B cell (primary cell): ENCODE measurements around the gene USP17L22. TPM values are rescaled to one million over a fixed set of nuclear protein-coding genes. Genes with fewer than 3 reads are reported as not detected.
"Not testable (repeated sequence)": the region's sequence is repeated elsewhere in the genome, so short reads cannot be mapped to it uniquely, and the experiment has no call there.

Experiments
- ATAC-seq: fragments of 200-7000 bp; cut with Tn5 transposase; one replicate; pipeline ENCODE4 v1.10.0; 2021; ENCODE audit warnings: low read depth, mild to moderate bottlenecking, moderate number of reproducible peaks, moderate library complexity
- CTCF ChIA-PET: fragments of 350-600 bp; sonication (Branson Sonifier 250); formaldehyde crosslinking; loops from one replicate; lab custom pipeline; 2021; ENCODE audit warnings: antibody characterized with exemption, inconsistent platforms; lab: Charles Lee
- POLR2A ChIA-PET: fragments of 350-600 bp; sonication (Branson Sonifier 250); formaldehyde crosslinking; loops from one replicate; lab custom pipeline; 2021; ENCODE audit warnings: antibody characterized with exemption; lab: Charles Lee
- DNase-seq: peaks from one replicate; pipeline ENCODE4 v3.0.0; 2013
- H2AFZ ChIP-seq: 2 replicates; pipeline ENCODE4 v1.6.1; 2012; ENCODE audit warnings: mild to moderate bottlenecking, low read depth, low read length; ENCODE audit not compliant: insufficient read depth, poor library complexity, severe bottlenecking
- H3K27ac ChIP-seq, 2 donors: 1 replicate in 1 of 2; 2 replicates in 1 of 2; pipeline ENCODE4 v1.5.1; 2012 to 2013; ENCODE audit warnings: low read length in 2 of 2, mild to moderate bottlenecking in 2 of 2, moderate library complexity in 1 of 2
- H3K27me3 ChIP-seq, 4 experiments: fragments of 200-600 bp in 1 of 4; sonication (generic) in 1 of 4; replicated peaks in 1 of 4; 1 replicate in 2 of 4; 2 replicates in 2 of 4; pipeline versions ENCODE4 v1.6.1 to v1.7.0; 2013 to 2016; ENCODE audit warnings: low read length in 3 of 4, mild to moderate bottlenecking in 2 of 4, mixed read lengths in 1 of 4, moderate library complexity in 1 of 4; ENCODE audit not compliant: insufficient read depth in 4 of 4, control insufficient read depth in 3 of 4; ENCODE audit errors: control extremely low read depth in 1 of 4
- H3K36me3 ChIP-seq, 2 experiments: replicated peaks in 1 of 2; 1 replicate in 1 of 2; 2 replicates in 1 of 2; pipeline versions ENCODE4 v1.6.1 to v1.7.1; 2013; ENCODE audit warnings: low read length in 1 of 2; ENCODE audit not compliant: insufficient read depth in 2 of 2, control insufficient read depth in 1 of 2; ENCODE audit errors: control extremely low read depth in 1 of 2, extremely low read depth in 1 of 2
- H3K4me1 ChIP-seq, 2 donors: fragments of 200-600 bp in 1 of 2; sonication (generic) in 1 of 2; 1 replicate in 1 of 2; 2 replicates in 1 of 2; pipeline versions ENCODE4 v1.5.1 to v1.6.1; 2013 to 2017; ENCODE audit warnings: low read length in 2 of 2; ENCODE audit not compliant: control insufficient read depth in 2 of 2, insufficient read depth in 2 of 2
- H3K4me2 ChIP-seq: replicated peaks from 2 replicates; pipeline ENCODE3; 2012; ENCODE audit warnings: mild to moderate bottlenecking, low read depth, low read length; ENCODE audit not compliant: poor library complexity, severe bottlenecking
- H3K4me3 ChIP-seq, 5 experiments: fragments of 200-600 bp in 1 of 5; sonication (generic) in 1 of 5; 1 replicate in 3 of 5; 2 replicates in 2 of 5; pipeline versions ENCODE4 v1.5.1 to v1.7.0; 2011 to 2016; ENCODE audit warnings: low read length in 4 of 5, mild to moderate bottlenecking in 4 of 5, low read depth in 2 of 5, control low read depth in 1 of 5, moderate library complexity in 1 of 5; ENCODE audit not compliant: insufficient read depth in 1 of 5; ENCODE audit errors: control extremely low read depth in 1 of 5, extremely low read depth in 1 of 5
- H3K79me2 ChIP-seq: fragments of 200-600 bp; sonication (generic); one replicate; pipeline ENCODE4 v1.6.0; 2016; ENCODE audit warnings: low read length; ENCODE audit not compliant: control insufficient read depth, insufficient read depth
- H3K9ac ChIP-seq: fragments of 200-600 bp; sonication (generic); 2 replicates; pipeline ENCODE4 v1.6.1; 2017; ENCODE audit warnings: mild to moderate bottlenecking, low read length, moderate library complexity
- H3K9me3 ChIP-seq, 3 donors: one replicate each; pipeline versions ENCODE4 v1.6.1 to v1.7.1; 2013; ENCODE audit warnings: low read length in 2 of 3; ENCODE audit not compliant: control insufficient read depth in 2 of 3, insufficient read depth in 1 of 3; ENCODE audit errors: control extremely low read depth in 1 of 3
- H4K20me1 ChIP-seq: 2 replicates; pipeline ENCODE4 v1.6.0; 2012; ENCODE audit warnings: mild to moderate bottlenecking, low read length; ENCODE audit not compliant: insufficient read depth, control insufficient read depth, poor library complexity, severe bottlenecking
- H3K27ac Mint-ChIP-seq: one replicate; pipeline ENCODE4 v1.8.0; 2021; ENCODE audit warnings: mixed read lengths
- H3K27me3 Mint-ChIP-seq: one replicate; pipeline ENCODE4 v1.8.0; 2021; ENCODE audit warnings: mixed read lengths
- H3K4me1 Mint-ChIP-seq: one replicate; pipeline ENCODE4 v1.8.0; 2021; ENCODE audit warnings: mixed read lengths
- H3K4me3 Mint-ChIP-seq: one replicate; pipeline ENCODE4 v1.8.0; 2021; ENCODE audit warnings: mixed read lengths
- H3K9me3 Mint-ChIP-seq: one replicate; pipeline ENCODE4 v1.8.0; 2022; ENCODE audit warnings: mixed read lengths; ENCODE audit not compliant: insufficient read depth
- WGBS: methylation state at CpG from one replicate; pipeline ENCODE4 v1.1.5; 2013; ENCODE audit warnings: missing lambda C conversion rate; ENCODE audit not compliant: insufficient coverage; 5-methylcytosine and 5-hydroxymethylcytosine counted together
- intact Hi-C: fragments of 100-400 bp; cut with micrococcal nuclease; formaldehyde crosslinking; loops from one replicate; pipeline ENCODE4 v1.10.0; 2022
- polyA plus RNA-seq: library from polyadenylated mRNA; depleted of rRNA; stranded (reverse); fragments of >200 nt; gene quantifications from 2 replicates; pipeline ENCODE4 v1.2.3, GENCODE V29; 2012
- total RNA-seq, 2 donors: library from RNA; stranded (reverse); fragments of 120-200 nt in 1 of 2; gene quantifications; 1 replicate in 1 of 2; 2 replicates in 1 of 2; pipeline versions ENCODE4 v1.2.3 to v1.2.4, GENCODE V29; 2013 to 2022

Gene USP17L22
- total and polyA plus RNA-seq, 2 donors (not counting 1 experiment from before 2014, with no cell fraction given) = not detected

GRCh38 chr4:9234085-9234484 is 33.3 kb upstream of the USP17L22 start, which contains the start of gene USP17L15:
TSS of gene USP17L15 (plus strand) at chr4:9234385. CDS start at chr4:9234385, 0 bp downstream.
- H3K4me1 Mint-ChIP-seq, ATAC-seq, H3K27ac ChIP-seq, H3K9me3 Mint-ChIP-seq, H3K27ac Mint-ChIP-seq, H3K4me2 ChIP-seq, H3K9ac ChIP-seq, H3K27me3 Mint-ChIP-seq, H3K4me3 ChIP-seq, intact Hi-C loops, CTCF ChIA-PET, H4K20me1 ChIP-seq, H3K79me2 ChIP-seq, H3K4me3 Mint-ChIP-seq, H3K36me3 ChIP-seq, H2AFZ ChIP-seq, POLR2A ChIA-PET, H3K27me3 ChIP-seq, H3K9me3 ChIP-seq, H3K4me1 ChIP-seq, DNase-seq: not testable (repeated sequence)
- WGBS = no CpG with 5 or more reads among the region's 15 CpGs

DNA sequence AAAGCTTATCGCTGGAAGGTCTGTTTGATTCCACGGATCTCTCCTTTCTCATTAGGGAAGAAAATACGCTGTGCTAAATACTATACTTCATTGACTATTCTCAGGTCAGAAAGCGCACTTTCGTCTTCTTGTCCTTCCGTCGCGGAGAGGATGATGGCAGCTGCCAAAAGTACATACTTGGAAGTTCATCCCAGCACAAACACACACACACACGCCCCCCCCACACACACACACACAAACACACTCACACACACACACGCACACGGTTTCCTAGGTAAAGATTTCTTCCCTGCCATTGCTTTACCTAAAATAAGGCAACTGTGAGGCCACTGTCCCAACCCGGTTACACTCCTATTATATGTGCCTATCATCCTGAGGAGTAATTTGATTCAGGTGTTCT is 29.0 kb upstream of the USP17L22 start:
- H3K9me3 ChIP-seq, H3K9me3 Mint-ChIP-seq, H4K20me1 ChIP-seq, H3K4me3 Mint-ChIP-seq, H3K9ac ChIP-seq, intact Hi-C loops, H3K79me2 ChIP-seq, ATAC-seq, H3K4me1 ChIP-seq, H3K4me2 ChIP-seq, H3K36me3 ChIP-seq, H3K27ac Mint-ChIP-seq, H3K4me3 ChIP-seq, H3K27ac ChIP-seq, CTCF ChIA-PET, POLR2A ChIA-PET, H3K4me1 Mint-ChIP-seq, H2AFZ ChIP-seq, H3K27me3 Mint-ChIP-seq, H3K27me3 ChIP-seq: not testable (repeated sequence)
- WGBS = no CpG with 5 or more reads among the region's 12 CpGs
- DNase-seq = peak; percentile 0

- ATAC-seq, H3K27ac Mint-ChIP-seq, H3K4me1 ChIP-seq, H3K79me2 ChIP-seq, H4K20me1 ChIP-seq, H3K36me3 ChIP-seq, DNase-seq, H3K9ac ChIP-seq, intact Hi-C loops, H2AFZ ChIP-seq, H3K4me3 Mint-ChIP-seq, H3K4me2 ChIP-seq, H3K9me3 ChIP-seq, H3K27ac ChIP-seq, H3K27me3 Mint-ChIP-seq, H3K27me3 ChIP-seq, H3K4me3 ChIP-seq, POLR2A ChIA-PET, H3K4me1 Mint-ChIP-seq, CTCF ChIA-PET, H3K9me3 Mint-ChIP-seq: not testable (repeated sequence)
- no CpG with 5 or more reads among the region's 14 CpGs for WGBS
Measured at GRCh38 chr4:9243579-9243978, 23.8 kb upstream of the USP17L22 start, which contains the start of gene USP17L17. TSS of gene USP17L17 (plus strand) at chr4:9243879. CDS start at chr4:9243879, 0 bp downstream.

- H3K4me3 Mint-ChIP-seq, H3K9ac ChIP-seq, POLR2A ChIA-PET, H3K4me2 ChIP-seq, H3K79me2 ChIP-seq, ATAC-seq, CTCF ChIA-PET, intact Hi-C loops, H3K27me3 Mint-ChIP-seq, H3K4me1 Mint-ChIP-seq, H3K9me3 ChIP-seq, H3K9me3 Mint-ChIP-seq, H3K27ac Mint-ChIP-seq, H2AFZ ChIP-seq, H3K27me3 ChIP-seq, H3K27ac ChIP-seq, H3K4me3 ChIP-seq, H3K36me3 ChIP-seq, H4K20me1 ChIP-seq, H3K4me1 ChIP-seq: not testable (repeated sequence)
- WGBS = 96% methylated on average over 4 of the region's 26 CpGs
- peak; percentile 4 for DNase-seq
Measured at GRCh38 chr4:9247953-9248680, 19.3 kb upstream of the USP17L22 start, which contains the start of gene USP17L18. TSS of gene USP17L18 (plus strand) at chr4:9248630. CDS start at chr4:9248630, 0 bp downstream.
